Stimulated activated CD8-positive, alpha-beta memory T cell treated with anti-CD3 and anti-CD28 coated beads, Interleukin-2, amount 100 ng/mL, for 48 hours (primary cell): Measurements from ENCODE around the gene MXRA8.
"Not testable (repeated sequence)": the region's sequence is repeated elsewhere in the genome, so short reads cannot be mapped to it uniquely, and the experiment has no call there.

ENCODE experiments used
- DNase-seq, 2 donors: peaks; one replicate each; pipeline ENCODE4 v3.0.0-alpha.2; 2020; ENCODE audit warnings: low read depth in 2 of 2

Gene MXRA8

DNA sequence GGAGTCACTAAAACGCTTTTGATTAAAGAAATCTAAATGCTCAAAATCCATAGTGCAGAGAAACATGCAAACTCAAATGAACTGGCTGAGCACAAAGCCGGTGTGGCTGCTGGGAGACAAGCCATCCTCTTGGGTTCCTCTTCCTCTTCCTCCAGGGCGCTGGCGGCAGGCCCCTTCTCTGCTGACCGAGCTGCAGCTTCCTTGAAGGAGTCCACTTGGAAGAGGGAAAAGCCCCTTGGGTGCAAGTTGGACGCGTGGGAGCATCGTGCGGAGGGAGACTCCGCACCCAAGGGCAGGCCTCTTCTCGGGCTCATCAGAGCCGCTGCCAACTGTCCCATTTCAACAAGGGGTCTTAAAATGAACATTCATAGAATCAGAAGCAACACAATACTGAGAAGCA lies 32.9 kb upstream of the MXRA8 start:
- DNase-seq: no peak

DNA sequence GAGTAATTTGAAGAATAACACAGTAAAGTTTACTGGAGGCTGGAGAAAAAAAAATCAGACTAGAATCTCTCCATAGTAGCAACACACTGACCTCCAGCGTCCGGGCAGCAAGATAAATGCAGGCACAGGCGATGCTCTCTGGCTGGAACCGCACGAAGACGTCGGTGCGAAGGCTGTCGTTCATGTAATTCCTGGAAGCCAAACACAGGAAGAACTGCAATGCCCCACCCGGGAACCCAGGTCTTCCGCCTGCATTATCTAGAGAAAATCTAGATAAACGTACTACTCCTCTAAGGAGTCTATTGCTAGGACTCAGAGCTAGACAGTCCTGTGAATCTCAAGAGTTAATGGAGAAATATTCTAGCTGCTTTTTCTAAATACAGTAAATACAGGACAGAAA lies 32.3 kb upstream of the MXRA8 start:
- no peak for DNase-seq

DNA sequence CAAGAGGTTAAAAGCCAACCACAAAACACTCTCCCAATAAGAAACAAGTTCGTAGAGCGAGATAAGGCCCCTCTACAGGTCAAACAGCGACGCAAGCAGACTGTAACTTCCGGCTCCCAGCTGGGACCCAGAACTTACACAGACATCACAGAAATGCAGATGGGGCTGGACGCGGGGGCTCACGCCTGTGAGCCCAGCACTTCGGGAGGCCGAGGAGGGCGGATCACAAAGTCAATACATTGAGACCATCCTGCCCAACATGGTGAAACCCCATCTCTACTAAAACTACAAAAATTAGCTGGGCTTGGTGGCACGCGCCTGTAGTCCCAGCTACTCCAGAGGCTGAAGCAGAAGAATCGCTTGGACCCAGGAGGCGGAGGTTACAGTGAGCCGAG lies 29.7 kb upstream of the MXRA8 start:
- no peak for DNase-seq

DNA sequence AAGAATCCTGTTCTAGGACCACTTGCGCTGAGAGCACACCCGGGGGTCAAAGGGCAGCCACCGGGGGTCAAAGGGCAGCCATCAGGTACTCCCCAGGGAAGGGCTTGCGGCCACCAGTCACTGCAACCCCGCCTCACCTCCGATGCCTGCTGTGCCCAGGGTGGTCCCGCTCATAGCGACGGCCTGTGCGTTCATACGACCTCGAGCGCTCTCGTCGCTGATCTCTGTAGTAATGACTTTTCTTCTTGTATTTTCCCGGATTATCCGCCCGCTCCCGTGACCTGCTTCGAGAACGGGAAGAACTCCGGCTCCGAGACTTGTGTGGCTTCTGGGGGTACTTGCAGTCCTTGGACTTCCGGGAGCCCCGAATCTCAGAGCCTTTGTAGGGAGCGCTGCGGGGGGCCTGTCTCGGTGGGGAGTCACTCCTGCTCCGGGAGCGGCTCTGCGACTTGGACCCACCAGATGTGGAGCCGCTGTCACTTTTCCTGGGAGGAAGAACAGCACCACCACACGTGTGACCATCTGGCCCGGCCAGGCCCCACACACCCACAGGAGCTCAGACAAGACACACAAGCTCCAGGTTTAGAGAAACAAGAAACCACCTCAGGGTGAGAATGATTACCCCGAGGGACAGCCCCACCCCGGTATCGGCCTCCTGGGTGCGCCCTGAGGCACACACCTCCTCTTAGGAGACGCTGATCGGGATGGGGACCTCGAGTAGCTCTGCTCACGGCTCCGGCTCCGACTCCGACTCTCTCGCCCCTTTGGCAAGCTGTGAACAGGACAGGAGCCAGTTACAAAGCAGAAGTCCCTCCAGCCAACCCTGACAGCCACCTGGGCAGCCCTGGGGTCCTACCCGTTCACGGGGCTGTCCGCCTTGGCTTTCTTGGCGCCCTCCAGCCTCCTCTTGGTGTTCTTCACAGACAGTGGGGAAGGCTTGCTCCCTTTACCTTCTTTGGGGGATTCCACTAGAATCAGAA lies 29.0 kb upstream of the MXRA8 start:
- no peak for DNase-seq

DNA sequence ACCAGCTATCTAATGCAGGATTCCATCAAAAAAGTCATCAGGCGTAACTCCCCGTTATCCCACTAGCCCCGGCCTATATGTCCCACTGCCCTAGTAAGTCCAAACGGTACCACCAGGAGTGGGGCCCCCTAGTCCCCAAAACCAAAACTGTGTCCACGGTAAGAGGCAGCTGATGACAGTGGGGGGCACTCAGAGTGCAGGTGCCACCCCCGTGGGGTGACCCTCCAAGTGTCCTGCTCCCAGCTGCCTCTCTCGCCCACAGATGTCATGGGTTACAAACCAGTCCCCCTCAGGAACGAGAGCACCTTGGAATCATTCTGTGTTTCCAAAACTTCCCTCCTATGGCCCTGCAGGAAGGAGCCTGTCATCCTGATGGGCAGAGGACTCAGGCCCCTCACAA lies 27.6 kb upstream of the MXRA8 start:
- no peak for DNase-seq

DNA sequence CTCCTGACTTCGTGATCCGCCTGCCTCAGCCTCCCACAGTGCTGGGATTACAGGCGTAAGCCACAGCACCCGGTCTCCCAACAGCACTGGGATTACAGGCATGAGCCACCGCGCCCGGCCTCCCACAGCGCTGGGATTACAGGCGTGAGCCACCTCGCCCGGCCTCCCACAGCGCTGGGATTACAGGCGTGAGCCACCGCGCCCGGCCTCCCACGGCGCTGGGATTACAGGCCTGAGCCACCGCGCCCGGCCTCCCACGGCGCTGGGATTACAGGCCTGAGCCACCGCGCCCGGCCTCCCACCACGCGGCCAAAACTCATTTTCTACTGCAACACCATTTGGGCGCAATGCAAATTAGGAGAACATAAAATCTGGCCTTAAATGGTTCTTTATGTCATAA lies 27.0 kb upstream of the MXRA8 start:
- DNase-seq: not testable (repeated sequence)

DNA sequence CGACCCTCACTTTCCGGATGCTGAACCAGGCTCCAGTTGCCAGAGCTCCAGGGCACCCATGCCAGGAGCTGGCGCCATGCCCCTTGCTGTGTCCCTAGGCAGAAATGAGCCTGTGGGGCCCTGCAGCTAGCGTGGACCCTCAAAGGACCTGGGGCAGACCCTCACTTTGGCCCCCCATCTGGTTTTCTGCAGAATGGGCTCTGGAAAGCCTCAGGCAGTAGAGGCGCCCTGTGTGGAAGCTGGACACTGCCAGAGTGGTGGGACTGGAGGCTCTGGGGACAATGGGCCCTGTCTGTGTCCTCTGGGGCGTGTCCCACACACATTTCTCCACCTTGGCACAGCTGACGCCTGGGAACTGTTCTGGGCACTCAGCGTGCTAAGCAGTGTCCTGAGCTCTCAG lies 22.9 kb upstream of the MXRA8 start:
- no peak for DNase-seq

DNA sequence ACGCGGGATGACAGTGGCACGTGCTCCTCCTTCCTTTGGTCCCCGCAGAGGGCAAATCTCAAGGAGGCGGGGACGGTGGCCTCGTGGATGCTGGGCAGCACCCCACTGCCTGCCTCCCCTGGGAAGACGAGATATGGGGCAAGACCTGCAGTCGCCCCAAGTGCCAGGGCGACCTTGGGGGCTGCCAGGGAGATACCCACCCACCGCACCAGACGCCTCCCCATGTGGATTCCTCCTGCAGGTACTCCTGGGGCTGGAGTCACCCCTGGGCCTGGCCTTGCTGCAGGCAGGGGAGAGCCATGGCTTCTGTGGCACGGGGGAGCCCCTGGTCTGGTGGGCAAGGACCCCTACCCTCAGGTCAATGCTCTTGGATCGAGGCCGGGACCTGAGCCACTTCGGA lies 22.5 kb upstream of the MXRA8 start:
- no peak for DNase-seq

DNA sequence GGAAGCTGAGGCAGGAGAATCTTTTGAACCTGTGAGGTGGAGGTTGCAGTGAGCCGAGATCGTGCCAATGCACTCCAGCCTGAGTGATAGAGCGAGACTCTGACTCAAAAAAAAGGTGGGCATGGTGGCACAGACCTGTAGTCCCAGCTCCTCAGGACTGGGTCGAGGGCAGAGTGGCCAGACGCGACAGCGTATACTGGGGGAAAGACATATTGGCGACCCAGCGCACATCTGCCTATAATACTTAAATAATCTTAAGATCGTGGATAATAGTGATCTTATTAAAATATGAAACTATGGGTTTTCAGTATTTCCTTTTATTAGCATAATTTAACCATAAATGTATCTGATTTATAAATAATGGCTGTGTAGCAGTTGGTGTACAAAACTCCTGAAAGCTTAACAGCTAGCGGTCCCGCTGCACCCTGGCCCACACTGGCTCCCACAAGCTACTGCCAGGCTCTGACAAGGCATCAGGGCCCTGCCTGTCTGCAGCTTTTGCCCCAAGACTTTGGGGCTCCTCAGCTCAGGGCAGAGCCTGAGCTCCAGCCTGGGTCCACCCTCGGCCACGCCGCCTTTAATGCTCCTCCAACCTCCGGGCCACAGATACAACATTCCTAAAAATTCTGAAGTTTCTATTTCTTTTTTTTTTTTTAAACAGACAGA lies 19.3 kb upstream of the MXRA8 start:
- no peak for DNase-seq

DNA sequence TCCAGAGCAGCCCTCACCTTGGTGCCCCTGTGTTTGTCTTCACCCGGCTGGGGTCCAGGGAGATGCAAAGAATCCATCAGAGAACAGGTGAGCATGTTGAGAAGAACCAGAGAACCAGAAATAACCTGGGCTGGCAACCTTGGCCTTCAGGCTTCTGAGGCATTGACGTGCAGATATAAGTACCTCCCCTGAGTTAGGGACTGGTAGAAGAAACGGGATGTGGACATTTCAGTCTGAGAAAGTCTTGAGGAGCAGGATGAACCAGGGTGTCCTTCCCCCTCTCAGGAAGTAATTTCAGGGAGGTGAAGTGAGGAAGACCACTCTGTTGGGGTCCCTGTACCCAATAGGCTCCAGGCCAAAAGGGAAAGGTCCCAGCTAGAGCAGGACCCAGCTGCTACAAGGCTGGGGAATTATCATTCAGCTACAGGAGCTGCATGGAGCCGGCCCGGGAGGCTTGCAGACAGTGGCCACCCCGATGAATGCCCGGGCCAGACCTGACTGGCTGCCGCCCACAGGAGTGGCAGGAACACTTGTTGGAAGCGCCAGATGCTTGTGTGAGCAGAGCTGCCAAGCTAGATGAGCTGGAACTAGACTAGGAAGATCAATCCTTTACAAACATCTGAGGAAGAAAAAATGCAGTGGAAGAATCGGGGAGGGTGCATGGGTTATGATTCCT lies 18.3 kb upstream of the MXRA8 start:
- no peak for DNase-seq

DNA sequence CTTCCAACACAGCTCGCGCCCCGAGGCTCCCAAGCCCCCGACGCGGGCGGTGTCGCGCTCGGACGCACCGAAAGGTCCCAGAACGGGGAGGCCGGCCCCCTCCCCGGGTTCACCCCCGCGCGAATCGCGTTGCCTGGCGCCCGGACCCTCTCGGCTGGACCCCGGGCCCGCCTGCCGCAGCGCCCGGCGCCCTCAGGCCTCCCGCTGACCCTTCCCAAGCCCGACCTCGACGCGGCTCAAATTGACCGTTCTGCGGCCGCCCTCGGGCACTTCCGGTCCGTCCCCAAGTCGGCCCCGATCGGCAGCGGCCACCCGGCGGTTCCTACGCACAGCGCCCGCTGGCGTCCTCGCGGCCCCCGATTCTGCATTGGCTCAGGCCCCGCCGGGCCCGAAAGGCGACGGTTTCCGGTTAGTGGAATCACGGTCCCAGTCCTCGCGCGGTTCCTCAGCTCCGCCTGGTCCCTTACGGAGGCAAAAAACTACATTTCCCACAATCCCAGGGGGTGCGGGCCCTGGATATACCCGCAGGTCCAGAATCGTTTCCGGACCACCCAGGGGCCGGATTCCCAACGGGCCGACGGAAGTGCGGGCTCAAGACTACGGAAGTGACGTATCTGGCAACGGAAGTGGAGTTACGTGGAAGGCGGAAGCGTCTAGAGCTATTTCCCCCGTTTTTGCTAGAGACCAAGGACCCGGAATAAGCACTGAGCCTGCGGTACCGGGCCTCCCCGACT lies 16.7 kb upstream of the MXRA8 start, which contains the start of gene AURKAIP1:
Gene AURKAIP1 (minus strand): TSS at position 279 of the 734 bp plus-strand sequence. CDS start 451 bp downstream, outside the sequence.
- peak; percentile 90 to 92 for DNase-seq

DNA sequence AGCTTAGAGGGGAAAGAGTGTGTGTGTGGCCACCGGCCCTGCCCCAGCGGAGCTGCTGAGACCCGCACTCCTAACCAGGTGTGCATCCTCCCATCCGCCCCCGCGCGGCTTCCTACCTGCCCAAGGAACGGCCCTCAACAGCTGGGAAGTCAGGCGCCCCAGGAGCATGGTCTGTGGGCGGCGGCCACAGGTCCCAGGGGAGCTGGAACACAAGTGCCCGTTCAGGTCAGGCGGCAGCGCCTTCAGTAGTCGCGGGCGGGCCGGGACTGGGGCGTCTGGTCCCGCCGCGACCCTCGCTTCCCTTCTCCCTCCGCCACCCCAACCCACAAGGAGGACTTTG lies 16.2 kb upstream of the MXRA8 start:
- no peak for DNase-seq

DNA sequence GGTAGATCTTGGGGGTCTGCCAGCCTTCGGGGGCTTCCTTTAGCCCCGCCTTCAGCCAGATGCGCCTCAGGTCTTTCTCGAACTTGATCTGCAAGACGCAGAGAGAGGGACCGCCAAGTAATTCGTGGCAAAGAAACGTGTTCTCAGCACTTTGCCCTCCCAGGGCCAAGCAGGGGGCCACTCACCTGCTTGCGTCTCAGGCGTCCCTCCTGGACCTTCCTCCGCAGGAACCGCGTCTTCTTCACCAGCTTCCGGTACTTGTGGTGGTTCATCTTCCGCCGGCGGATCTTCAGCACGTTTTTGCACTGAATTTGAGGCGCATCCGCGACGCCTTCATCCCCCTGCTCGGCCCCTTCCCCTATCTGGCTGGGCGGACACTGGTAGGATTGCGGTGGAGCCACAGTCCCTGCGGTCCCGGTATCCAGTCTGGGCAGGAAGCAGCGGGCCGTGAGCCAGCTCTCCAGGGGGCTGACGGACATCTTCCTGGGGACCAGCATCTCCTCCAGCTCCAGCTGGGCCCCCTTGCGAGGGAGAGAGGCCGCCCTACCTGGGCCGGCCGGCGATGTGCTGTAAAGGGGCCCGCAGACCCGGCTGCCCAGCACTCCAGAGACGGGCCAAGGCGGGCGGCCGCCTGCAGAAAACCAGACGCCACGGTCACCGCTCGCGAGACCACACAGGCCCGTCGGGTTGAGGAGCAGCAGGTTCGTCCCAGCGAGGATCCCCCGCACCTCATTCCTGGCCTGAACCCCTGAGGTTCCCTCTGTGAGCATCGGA lies 15.6 kb upstream of the MXRA8 start:
- DNase-seq: no peak

DNA sequence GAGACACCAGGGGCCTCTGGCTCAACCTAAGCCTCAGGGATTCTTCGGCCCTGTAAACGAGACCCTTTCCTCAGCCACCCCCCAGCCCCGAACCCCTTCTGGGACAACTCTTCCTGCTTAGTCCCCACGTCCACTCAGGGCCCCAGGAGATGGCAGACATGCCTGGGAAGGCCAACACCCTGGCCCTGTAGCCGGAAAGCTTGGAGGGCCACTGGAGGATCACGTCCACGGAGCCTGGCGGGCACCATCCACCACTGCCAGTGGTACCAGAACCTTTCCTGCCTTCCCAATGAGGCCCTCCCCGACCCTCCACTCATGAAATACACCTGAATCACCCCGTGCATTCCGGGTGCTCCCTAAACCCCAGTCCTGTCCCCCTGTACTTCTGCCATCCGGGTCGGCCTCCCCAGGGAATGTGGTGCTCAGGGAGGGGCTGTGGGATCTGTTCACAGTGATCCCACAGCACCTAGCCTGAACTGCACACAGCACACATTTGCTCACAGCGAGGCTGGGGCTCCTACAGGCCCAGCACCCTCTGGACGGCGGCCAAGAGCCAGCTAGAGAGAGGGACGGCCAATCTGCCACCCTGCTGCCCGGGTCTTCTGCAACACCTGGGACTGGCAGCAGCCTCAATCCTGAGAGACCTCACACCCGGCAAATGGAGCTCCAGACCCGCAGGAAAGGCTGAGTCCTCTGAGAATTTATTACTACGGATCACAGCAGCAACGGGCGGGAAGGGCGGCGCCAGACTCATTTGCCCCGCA lies 14.9 kb upstream of the MXRA8 start:
- DNase-seq: no peak

DNA sequence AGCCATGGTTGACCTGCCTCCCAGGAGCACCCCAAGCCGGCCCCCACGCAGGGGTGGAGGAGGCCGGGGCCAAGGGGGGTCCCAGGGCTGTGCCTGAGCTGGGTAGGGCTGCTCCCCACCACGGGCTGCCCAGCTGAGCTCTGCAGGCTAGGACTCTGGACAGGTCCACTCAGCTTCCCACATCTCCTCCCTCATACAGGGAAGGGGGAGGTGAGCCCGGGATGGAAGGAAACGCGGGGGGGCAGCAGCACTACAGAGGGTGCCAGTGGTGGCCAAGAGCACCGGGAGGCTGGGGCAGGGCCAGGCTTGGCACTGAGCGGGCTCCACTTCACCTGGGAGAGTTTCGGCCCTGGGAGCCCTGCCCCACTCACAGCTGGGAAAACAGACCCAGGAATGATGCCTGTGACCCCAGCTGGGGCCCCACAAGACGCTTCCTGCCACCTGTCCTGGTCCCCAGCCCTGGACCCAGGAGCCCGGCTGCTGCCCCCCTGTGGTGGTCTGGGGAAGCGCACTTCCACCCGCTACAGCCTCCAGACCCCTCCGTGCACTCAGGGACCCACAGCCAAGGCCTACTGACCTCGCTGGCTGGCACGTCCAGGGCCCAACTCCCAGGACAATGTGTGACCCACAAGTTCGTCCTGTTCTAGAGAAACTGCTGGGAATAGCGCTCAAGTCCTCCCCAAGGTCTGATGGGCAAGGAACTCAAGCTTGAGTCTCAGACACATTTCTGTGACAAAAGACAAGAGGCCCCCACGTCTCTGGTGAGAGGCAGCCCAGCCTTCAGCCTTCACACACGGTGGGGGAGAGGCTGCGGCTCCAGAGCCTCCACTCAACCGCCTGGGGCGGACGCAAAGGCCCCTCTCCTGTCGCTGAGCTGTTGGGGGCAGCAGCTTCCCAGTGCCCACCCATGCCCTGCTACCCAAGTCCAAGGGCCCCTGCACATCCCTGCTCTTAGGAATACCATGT lies 13.7 kb upstream of the MXRA8 start:
- peak; percentile 71 to 80 for DNase-seq

DNA sequence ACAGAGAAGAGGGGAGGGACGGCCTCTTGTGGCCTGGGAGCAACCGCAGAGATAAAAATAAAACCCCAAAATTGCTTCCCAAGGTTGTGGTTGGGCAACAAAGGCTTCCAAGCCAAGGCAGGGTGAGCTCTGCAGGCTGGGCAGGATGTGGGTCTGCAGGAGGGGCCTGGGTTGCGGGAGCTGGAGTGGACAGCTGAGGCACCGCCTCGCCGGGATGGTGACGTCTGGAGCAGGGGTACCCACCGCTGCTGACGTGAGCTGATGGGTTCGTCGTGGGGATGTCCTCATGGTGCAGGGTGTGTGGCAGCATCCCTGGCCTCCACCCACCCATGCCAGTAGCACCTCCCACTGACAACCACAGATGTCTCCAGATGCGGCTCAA lies 13.0 kb upstream of the MXRA8 start:
- peak in 1 of 2 donors; percentile 33 for DNase-seq

DNA sequence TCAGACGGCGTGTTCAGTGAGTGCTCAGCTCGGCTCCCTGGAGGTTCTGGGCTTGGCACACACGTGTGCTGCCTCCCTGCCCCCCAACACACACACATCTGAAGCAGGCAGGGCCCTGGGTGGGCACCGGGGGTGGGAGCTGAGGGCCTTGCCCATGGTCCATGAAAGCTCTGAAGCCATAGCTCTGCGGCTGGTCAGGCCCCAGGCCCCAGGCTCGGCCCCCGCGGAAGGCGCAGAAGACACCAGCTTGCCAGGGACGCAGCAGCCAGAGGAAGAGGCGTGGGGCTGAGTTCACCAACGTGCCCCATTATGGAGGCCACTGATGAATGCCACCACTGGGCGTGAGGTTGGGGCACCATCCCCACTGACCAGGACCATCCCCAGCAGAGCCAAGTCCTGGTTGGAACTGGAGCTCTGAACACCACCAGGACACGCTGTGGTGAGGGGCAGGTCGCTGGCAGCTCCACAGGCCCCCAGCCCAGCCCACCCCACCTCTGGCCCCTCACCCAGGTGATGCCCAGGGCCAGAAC lies 12.5 kb upstream of the MXRA8 start:
- no peak for DNase-seq

DNA sequence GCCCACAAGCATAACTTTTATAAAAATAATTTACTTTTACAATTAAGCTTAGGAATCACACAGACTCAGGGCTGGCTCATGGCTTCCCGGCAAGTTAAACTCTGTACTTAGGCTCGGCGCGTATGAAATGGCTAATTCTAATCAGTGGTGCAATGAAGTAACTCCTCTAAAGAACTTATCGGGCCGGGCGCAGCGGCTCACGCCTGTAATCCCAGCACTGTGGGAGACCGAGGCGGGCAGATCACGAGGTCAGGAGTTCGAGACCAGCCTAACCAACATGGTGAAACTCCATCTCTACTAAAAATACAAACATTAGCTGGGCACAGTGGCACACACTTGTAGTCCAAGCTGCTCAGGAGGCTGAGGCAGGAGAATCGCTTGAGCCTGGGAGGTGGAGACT lies 11.7 kb upstream of the MXRA8 start:
- not testable (repeated sequence) for DNase-seq

DNA sequence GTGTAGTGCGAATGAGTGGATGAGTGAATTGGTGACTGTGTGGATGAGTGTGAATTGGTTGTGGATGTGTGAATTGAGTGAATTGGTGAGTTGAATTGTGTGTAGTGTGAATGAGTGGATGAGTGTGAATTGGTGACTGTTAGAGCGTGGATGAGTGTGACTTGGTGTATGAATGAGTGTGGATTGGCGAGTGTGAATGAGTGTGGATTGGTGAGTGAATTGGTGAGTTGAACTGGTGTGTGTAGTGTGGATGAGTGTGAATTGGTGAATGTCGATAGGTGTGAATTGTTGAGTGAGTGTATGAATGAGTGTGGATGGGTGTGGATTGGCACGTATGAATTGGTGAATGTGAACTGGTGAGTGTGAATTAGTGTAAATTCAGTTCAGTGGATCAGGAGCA lies 9.0 kb upstream of the MXRA8 start:
- no peak for DNase-seq
